ENCODE measurements around the gene PROK1. TPM values are rescaled to one million over a fixed set of nuclear protein-coding genes. Genes with fewer than 3 reads are reported as not detected.

Gene PROK1
- total RNA-seq, 1 donor from 2014 or later = not detected

DNA sequence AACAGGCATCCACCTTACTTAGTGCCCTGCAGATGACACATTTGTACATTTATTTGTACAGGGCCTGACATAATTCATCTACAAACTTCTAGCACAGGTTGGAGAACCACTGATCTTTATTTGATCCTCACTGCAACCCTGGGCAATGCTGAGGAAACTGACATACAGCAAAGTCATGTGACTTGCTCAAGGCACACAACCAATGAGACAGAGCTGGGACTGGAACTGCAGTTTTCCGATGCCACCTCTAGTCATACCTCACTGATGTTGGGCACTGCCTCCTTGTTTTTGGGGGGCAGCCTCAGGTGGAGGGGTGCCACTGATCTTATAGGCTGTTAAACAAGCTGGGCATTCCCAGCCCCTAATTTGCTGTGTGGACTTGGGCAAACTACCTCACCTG, 3.4 kb downstream of the PROK1 start:
- Histone ChIP-seq H3K4me3 (ENCODE audit: insufficient read depth, low read depth, low read length) (no peak overlapping the region), H3K9me3 (ENCODE audit: insufficient read depth, low read depth, low read length) (no peaks in the 10 kb centered on the region), H4K20me1 (ENCODE audit: insufficient read depth, low read length) (no peaks in the 10 kb centered on the region), H3K27ac (ENCODE audit: low read depth, low read length) (no peak overlapping the region), H2AFZ (ENCODE audit: low read depth, low read length) (no peak overlapping the region), H3K36me3 (ENCODE audit: insufficient read depth, low read length) (no peaks in the 10 kb centered on the region), H3K27me3 (ENCODE audit: insufficient read depth, low read length) (peaks cover 39% of the 10 kb centered on the region), H3K9ac (ENCODE audit: low read length) (no peak overlapping the region), H3K79me2 (ENCODE audit: insufficient read depth, low read length) (no peaks in the 10 kb centered on the region), H3K4me1 (ENCODE audit: insufficient read depth, low read length) (no peaks in the 10 kb centered on the region), H3K4me2 (ENCODE audit: low read length) (no peak overlapping the region)
- DNase-seq (ENCODE audit: low read depth) (no peak), FAIRE-seq (no peak)
- no peak overlapping the region for H3K27ac Mint-ChIP-seq (ENCODE audit: unreplicated experiment)
- no peaks in the 10 kb centered on the region for H3K9me3 Mint-ChIP-seq (ENCODE audit: unreplicated experiment)
- H3K36me3 Mint-ChIP-seq (ENCODE audit: low read depth, unreplicated experiment) = no peaks in the 10 kb centered on the region
- no peak for TF ChIP-seq EZH2 (IDR thresholded peaks at IDR 0.05; ENCODE audit: insufficient read depth, low read length)
- TF ChIP-seq, protein P1, sequence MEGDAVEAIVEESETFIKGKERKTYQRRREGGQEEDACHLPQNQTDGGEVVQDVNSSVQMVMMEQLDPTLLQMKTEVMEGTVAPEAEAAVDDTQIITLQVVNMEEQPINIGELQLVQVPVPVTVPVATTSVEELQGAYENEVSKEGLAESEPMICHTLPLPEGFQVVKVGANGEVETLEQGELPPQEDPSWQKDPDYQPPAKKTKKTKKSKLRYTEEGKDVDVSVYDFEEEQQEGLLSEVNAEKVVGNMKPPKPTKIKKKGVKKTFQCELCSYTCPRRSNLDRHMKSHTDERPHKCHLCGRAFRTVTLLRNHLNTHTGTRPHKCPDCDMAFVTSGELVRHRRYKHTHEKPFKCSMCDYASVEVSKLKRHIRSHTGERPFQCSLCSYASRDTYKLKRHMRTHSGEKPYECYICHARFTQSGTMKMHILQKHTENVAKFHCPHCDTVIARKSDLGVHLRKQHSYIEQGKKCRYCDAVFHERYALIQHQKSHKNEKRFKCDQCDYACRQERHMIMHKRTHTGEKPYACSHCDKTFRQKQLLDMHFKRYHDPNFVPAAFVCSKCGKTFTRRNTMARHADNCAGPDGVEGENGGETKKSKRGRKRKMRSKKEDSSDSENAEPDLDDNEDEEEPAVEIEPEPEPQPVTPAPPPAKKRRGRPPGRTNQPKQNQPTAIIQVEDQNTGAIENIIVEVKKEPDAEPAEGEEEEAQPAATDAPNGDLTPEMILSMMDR (IDR thresholded peaks at IDR 0.05; ENCODE audit: insufficient read depth, low read depth, low read length) = no peak
- no peaks in the 10 kb centered on the region for H3K4me1 Mint-ChIP-seq (ENCODE audit: low read depth, unreplicated experiment)
- H3K4me3 Mint-ChIP-seq (ENCODE audit: unreplicated experiment) = no peak overlapping the region
- H3K27me3 Mint-ChIP-seq (ENCODE audit: low read depth, unreplicated experiment) = peaks cover 69% of the 10 kb centered on the region

DNA sequence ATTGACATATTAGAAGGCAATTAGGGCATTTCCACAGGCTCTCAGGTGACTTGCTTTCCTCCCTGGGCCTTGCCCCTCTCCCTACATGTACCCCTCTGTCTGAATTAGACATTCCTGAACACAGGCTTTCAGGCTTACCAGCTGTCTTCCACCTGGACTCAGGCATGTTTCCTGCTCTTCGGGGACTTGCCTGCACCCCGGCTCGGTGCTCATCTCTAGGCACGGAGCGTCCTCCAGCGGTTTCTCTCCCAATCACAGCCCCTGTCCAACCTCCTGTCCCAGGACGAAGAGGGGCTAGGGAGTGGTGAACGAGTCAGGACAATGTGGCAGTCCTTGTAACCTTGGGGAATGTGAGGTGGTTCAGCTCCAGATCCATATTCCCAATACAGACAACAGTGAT, 4.2 kb downstream of the PROK1 start:
- peaks cover 38% of the 10 kb centered on the region for H3K27me3 ChIP-seq (ENCODE audit: insufficient read depth, low read length)
- Mint-ChIP-seq H3K36me3 (ENCODE audit: low read depth, unreplicated experiment) (no peaks in the 10 kb centered on the region), H3K4me3 (ENCODE audit: unreplicated experiment) (no peak overlapping the region), H3K27me3 (ENCODE audit: low read depth, unreplicated experiment) (peaks cover 65% of the 10 kb centered on the region), H3K27ac (ENCODE audit: unreplicated experiment) (no peak overlapping the region), H3K4me1 (ENCODE audit: low read depth, unreplicated experiment) (no peaks in the 10 kb centered on the region), H3K9me3 (ENCODE audit: unreplicated experiment) (no peaks in the 10 kb centered on the region)
- no peaks in the 10 kb centered on the region for H4K20me1 ChIP-seq (ENCODE audit: insufficient read depth, low read length)
- H3K9ac ChIP-seq (ENCODE audit: low read length) = no peak overlapping the region
- no peak for DNase-seq (ENCODE audit: low read depth)
- H3K4me2 ChIP-seq (ENCODE audit: low read length) = no peak overlapping the region
- H3K9me3 ChIP-seq (ENCODE audit: insufficient read depth, low read depth, low read length) = no peaks in the 10 kb centered on the region
- no peak overlapping the region for H3K4me3 ChIP-seq (ENCODE audit: insufficient read depth, low read depth, low read length)
- TF ChIP-seq, protein P1 (IDR thresholded peaks at IDR 0.05; ENCODE audit: insufficient read depth, low read depth, low read length) = no peak
- TF ChIP-seq EZH2 (IDR thresholded peaks at IDR 0.05; ENCODE audit: insufficient read depth, low read length) = no peak
- no peaks in the 10 kb centered on the region for H3K79me2 ChIP-seq (ENCODE audit: insufficient read depth, low read length)
- H3K27ac ChIP-seq (ENCODE audit: low read depth, low read length) = no peak overlapping the region
- no peaks in the 10 kb centered on the region for H3K4me1 ChIP-seq (ENCODE audit: insufficient read depth, low read length)
- no peak for FAIRE-seq
- no peak overlapping the region for H2AFZ ChIP-seq (ENCODE audit: low read depth, low read length)
- H3K36me3 ChIP-seq (ENCODE audit: insufficient read depth, low read length) = no peaks in the 10 kb centered on the region

GRCh38 chr1:110457206-110457605, 6.3 kb downstream of the PROK1 start:
- TF ChIP-seq EZH2 (IDR thresholded peaks at IDR 0.05; ENCODE audit: insufficient read depth, low read length) = no peak
- TF ChIP-seq, protein P1 (IDR thresholded peaks at IDR 0.05; ENCODE audit: insufficient read depth, low read depth, low read length) = no peak
- no peak overlapping the region for H3K27ac ChIP-seq (ENCODE audit: low read depth, low read length)
- no peaks in the 10 kb centered on the region for H3K36me3 ChIP-seq (ENCODE audit: insufficient read depth, low read length)
- H3K27me3 ChIP-seq (ENCODE audit: insufficient read depth, low read length) = peaks cover 20% of the 10 kb centered on the region
- no peak overlapping the region for H3K4me2 ChIP-seq (ENCODE audit: low read length)
- H3K4me1 Mint-ChIP-seq (ENCODE audit: low read depth, unreplicated experiment) = no peaks in the 10 kb centered on the region
- H3K27me3 Mint-ChIP-seq (ENCODE audit: low read depth, unreplicated experiment) = peaks cover 58% of the 10 kb centered on the region
- no peaks in the 10 kb centered on the region for H4K20me1 ChIP-seq (ENCODE audit: insufficient read depth, low read length)
- no peaks in the 10 kb centered on the region for H3K79me2 ChIP-seq (ENCODE audit: insufficient read depth, low read length)
- no peaks in the 10 kb centered on the region for H3K36me3 Mint-ChIP-seq (ENCODE audit: low read depth, unreplicated experiment)
- no peak overlapping the region for H2AFZ ChIP-seq (ENCODE audit: low read depth, low read length)
- H3K4me3 ChIP-seq (ENCODE audit: insufficient read depth, low read depth, low read length) = no peak overlapping the region
- H3K4me3 Mint-ChIP-seq (ENCODE audit: unreplicated experiment) = no peak overlapping the region
- no peaks in the 10 kb centered on the region for H3K9me3 Mint-ChIP-seq (ENCODE audit: unreplicated experiment)
- H3K4me1 ChIP-seq (ENCODE audit: insufficient read depth, low read length) = no peaks in the 10 kb centered on the region
- FAIRE-seq (no peak), DNase-seq (ENCODE audit: low read depth) (no peak)
- no peak overlapping the region for H3K27ac Mint-ChIP-seq (ENCODE audit: unreplicated experiment)
- no peak overlapping the region for H3K9ac ChIP-seq (ENCODE audit: low read length)
- no peaks in the 10 kb centered on the region for H3K9me3 ChIP-seq (ENCODE audit: insufficient read depth, low read depth, low read length)
